22Rv1 (cell line): Measurements from ENCODE around the gene GOSR1.

Experiments used
- CTCF ChIP-seq: fragments of 450-650 bp; IDR thresholded peaks from 2 replicates; pipeline ENCODE4 v1.5.1; 2017; ENCODE audit warnings: mild to moderate bottlenecking
- ZFX ChIP-seq: fragments of 450-650 bp; IDR thresholded peaks from 2 replicates; pipeline ENCODE4 v1.6.1; 2017; ENCODE audit warnings: antibody characterized with exemption, borderline replicate concordance

- TF ChIP-seq CTCF (no peak), ZFX (no peak)
Measured at GRCh38 chr17:30521766-30522165, 44.6 kb downstream of the GOSR1 start.
